ENCODE measurements around the gene DRP2.

DRP2 gene

GRCh38 chrX:101237041-101237440 lies 17.5 kb downstream of the DRP2 start:
- TF ChIP-seq CTCF (IDR thresholded peaks at IDR 0.05; ENCODE audit: low read depth, low read length, missing control alignments) = no peak
- no peak for DNase-seq (ENCODE audit: extremely low read depth, low read depth)
- H3K4me3 ChIP-seq (replicated peaks; ENCODE audit: low read depth, low read length) = no peak overlapping the region

- DNase-seq (ENCODE audit: extremely low read depth, low read depth) = no peak
- H3K4me3 ChIP-seq (replicated peaks; ENCODE audit: low read depth, low read length) = no peak overlapping the region
- no peak for TF ChIP-seq CTCF (IDR thresholded peaks at IDR 0.05; ENCODE audit: low read depth, low read length, missing control alignments)
Measured at GRCh38 chrX:101241531-101241930, 21.9 kb downstream of the DRP2 start.

- no peak overlapping the region for H3K4me3 ChIP-seq (replicated peaks; ENCODE audit: low read depth, low read length)
- no peak for DNase-seq (ENCODE audit: extremely low read depth, low read depth)
- no peak for TF ChIP-seq CTCF (IDR thresholded peaks at IDR 0.05; ENCODE audit: low read depth, low read length, missing control alignments)
Measured at GRCh38 chrX:101252634-101253033, 33.0 kb downstream of the DRP2 start.

- DNase-seq (ENCODE audit: extremely low read depth, low read depth) = no peak
- no peak overlapping the region for H3K4me3 ChIP-seq (replicated peaks; ENCODE audit: low read depth, low read length)
- TF ChIP-seq CTCF (IDR thresholded peaks at IDR 0.05; ENCODE audit: low read depth, low read length, missing control alignments) = no peak
Measured at GRCh38 chrX:101257448-101258258, 38.1 kb downstream of the DRP2 start.

GRCh38 chrX:101258259-101258581 lies 38.6 kb downstream of the DRP2 start:
- no peak overlapping the region for H3K4me3 ChIP-seq (replicated peaks; ENCODE audit: low read depth, low read length)
- no peak for DNase-seq (ENCODE audit: extremely low read depth, low read depth)
- no peak for TF ChIP-seq CTCF (IDR thresholded peaks at IDR 0.05; ENCODE audit: low read depth, low read length, missing control alignments)

GRCh38 chrX:101260435-101260834 lies 40.8 kb downstream of the DRP2 start:
- TF ChIP-seq CTCF (IDR thresholded peaks at IDR 0.05; ENCODE audit: low read depth, low read length, missing control alignments) = peak; percentile 27
- DNase-seq (ENCODE audit: extremely low read depth, low read depth) = no peak
- H3K4me3 ChIP-seq (replicated peaks; ENCODE audit: low read depth, low read length) = no peak overlapping the region

- no peak for TF ChIP-seq CTCF (IDR thresholded peaks at IDR 0.05; ENCODE audit: low read depth, low read length, missing control alignments)
- no peak for DNase-seq (ENCODE audit: extremely low read depth, low read depth)
- H3K4me3 ChIP-seq (replicated peaks; ENCODE audit: low read depth, low read length) = no peak overlapping the region
Measured at GRCh38 chrX:101262590-101262989, 43.0 kb downstream of the DRP2 start.

Measured in HFF-Myc (cell line).